ENCODE data around the gene DBR1.

DBR1 gene

GRCh38 chr3:138118612-138119422 is 55.9 kb downstream of the DBR1 start:
- no peaks in the 10 kb centered on the region for H3K36me3 ChIP-seq (ENCODE audit: control insufficient read depth, insufficient read depth, low read length, severe bottlenecking)
- H3K9me3 ChIP-seq (ENCODE audit: control insufficient read depth, low read length), result peaks cover 4% of the 10 kb centered on the region
- DNase-seq (ENCODE audit: low read depth), result peak; percentile 90
- H3K27me3 ChIP-seq (replicated peaks; ENCODE audit: control insufficient read depth, insufficient read depth, low read length), result no peaks in the 10 kb centered on the region
- H3K4me1 ChIP-seq (ENCODE audit: control insufficient read depth, insufficient read depth, low read length), result peaks cover 28% of the 10 kb centered on the region
- H3K9ac ChIP-seq (ENCODE audit: low read length), result no peak overlapping the region
- no peak overlapping the region for H3K4me3 ChIP-seq (ENCODE audit: low read length)

- Histone ChIP-seq H3K9ac (ENCODE audit: low read length) (peak within 1 kb of the TSS; percentile 93), H3K36me3 (ENCODE audit: control insufficient read depth, insufficient read depth, low read length, severe bottlenecking) (peaks cover 11% of the 10 kb centered on the region)
- peak; percentile 85 for DNase-seq (ENCODE audit: low read depth)
These were observed 59.4 kb downstream of the DBR1 start, which contains the start of gene DZIP1L for GRCh38 chr3:138114988-138115971. Gene DZIP1L (minus strand): TSS chr3:138115608. CDS start chr3:138103971, 11,637 bp downstream.

GRCh38 chr3:138114431-138114918 is 60.2 kb downstream of the DBR1 start:
- Histone ChIP-seq H3K36me3 (ENCODE audit: control insufficient read depth, insufficient read depth, low read length, severe bottlenecking) (peaks cover 11% of the 10 kb centered on the region), H3K9me3 (ENCODE audit: control insufficient read depth, low read length) (no peaks in the 10 kb centered on the region), H3K4me3 (ENCODE audit: low read length) (peak overlapping the region; percentile 91), H3K27me3 (replicated peaks; ENCODE audit: control insufficient read depth, insufficient read depth, low read length) (no peaks in the 10 kb centered on the region), H3K4me1 (ENCODE audit: control insufficient read depth, insufficient read depth, low read length) (peaks cover 46% of the 10 kb centered on the region), H3K9ac (ENCODE audit: low read length) (peak overlapping the region; percentile 93)
- DNase-seq (ENCODE audit: low read depth), result peak; percentile 47

More at GRCh38 chr3:138114988-138115971, 59.4 kb downstream of the DBR1 start, which contains the start of gene DZIP1L:
- Histone ChIP-seq H3K27me3 (replicated peaks; ENCODE audit: control insufficient read depth, insufficient read depth, low read length) (no peaks in the 10 kb centered on the region), H3K4me1 (ENCODE audit: control insufficient read depth, insufficient read depth, low read length) (peaks cover 46% of the 10 kb centered on the region), H3K4me3 (ENCODE audit: low read length) (peak within 1 kb of the TSS; percentile 91), H3K9me3 (ENCODE audit: control insufficient read depth, low read length) (no peaks in the 10 kb centered on the region)

- H3K4me3 ChIP-seq (ENCODE audit: low read length), result peak overlapping the region; percentile 91
- no peaks in the 10 kb centered on the region for H3K9me3 ChIP-seq (ENCODE audit: control insufficient read depth, low read length)
- peaks cover 11% of the 10 kb centered on the region for H3K36me3 ChIP-seq (ENCODE audit: control insufficient read depth, insufficient read depth, low read length, severe bottlenecking)
- no peaks in the 10 kb centered on the region for H3K27me3 ChIP-seq (replicated peaks; ENCODE audit: control insufficient read depth, insufficient read depth, low read length)
- H3K4me1 ChIP-seq (ENCODE audit: control insufficient read depth, insufficient read depth, low read length), result peaks cover 41% of the 10 kb centered on the region
- DNase-seq (ENCODE audit: low read depth), result peak; percentile 16
- H3K9ac ChIP-seq (ENCODE audit: low read length), result peak overlapping the region; percentile 93
These were observed 61.4 kb downstream of the DBR1 start for GRCh38 chr3:138113326-138113725.

GRCh38 chr3:138112362-138112761 is 62.4 kb downstream of the DBR1 start:
- Histone ChIP-seq H3K27me3 (replicated peaks; ENCODE audit: control insufficient read depth, insufficient read depth, low read length) (no peaks in the 10 kb centered on the region), H3K9ac (ENCODE audit: low read length) (no peak overlapping the region), H3K9me3 (ENCODE audit: control insufficient read depth, low read length) (no peaks in the 10 kb centered on the region), H3K4me1 (ENCODE audit: control insufficient read depth, insufficient read depth, low read length) (peaks cover 33% of the 10 kb centered on the region), H3K36me3 (ENCODE audit: control insufficient read depth, insufficient read depth, low read length, severe bottlenecking) (peaks cover 11% of the 10 kb centered on the region), H3K4me3 (ENCODE audit: low read length) (peak overlapping the region; percentile 5)
- no peak for DNase-seq (ENCODE audit: low read depth)

All from adipocyte (in vitro differentiated cells).